Activated T-cell treated with anti-CD3 and anti-CD28 coated beads for 1 hour (primary cell): ENCODE results near the gene ANKRD12.
"Not testable (repeated sequence)": the region's sequence is repeated elsewhere in the genome, so short reads cannot be mapped to it uniquely, and the experiment has no call there.

ENCODE experiments used
- DNase-seq: peaks from one replicate; pipeline ENCODE4 v3.0.0-alpha.2; 2020; ENCODE audit warnings: low read depth

Gene ANKRD12

DNA sequence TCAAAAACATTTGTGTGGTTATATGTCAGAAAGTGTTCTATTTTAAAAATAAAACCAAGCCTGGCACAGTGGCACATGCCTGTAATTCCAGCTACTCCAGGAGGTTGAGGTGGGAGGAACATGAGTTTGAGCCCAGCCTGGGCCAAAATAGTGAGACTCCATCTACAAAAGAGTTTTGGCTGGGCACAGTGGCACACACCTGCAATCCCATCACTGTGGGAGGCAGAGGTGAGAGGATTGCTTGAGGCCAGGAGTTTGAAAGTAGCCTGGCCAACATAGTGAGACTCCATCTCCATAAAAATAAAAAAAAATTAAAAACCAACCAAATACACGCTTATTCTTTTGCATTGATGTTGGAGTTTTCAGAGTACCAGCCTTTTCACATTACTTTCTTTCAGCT is 9.6 kb downstream of the ANKRD12 start:
- no peak for DNase-seq

DNA sequence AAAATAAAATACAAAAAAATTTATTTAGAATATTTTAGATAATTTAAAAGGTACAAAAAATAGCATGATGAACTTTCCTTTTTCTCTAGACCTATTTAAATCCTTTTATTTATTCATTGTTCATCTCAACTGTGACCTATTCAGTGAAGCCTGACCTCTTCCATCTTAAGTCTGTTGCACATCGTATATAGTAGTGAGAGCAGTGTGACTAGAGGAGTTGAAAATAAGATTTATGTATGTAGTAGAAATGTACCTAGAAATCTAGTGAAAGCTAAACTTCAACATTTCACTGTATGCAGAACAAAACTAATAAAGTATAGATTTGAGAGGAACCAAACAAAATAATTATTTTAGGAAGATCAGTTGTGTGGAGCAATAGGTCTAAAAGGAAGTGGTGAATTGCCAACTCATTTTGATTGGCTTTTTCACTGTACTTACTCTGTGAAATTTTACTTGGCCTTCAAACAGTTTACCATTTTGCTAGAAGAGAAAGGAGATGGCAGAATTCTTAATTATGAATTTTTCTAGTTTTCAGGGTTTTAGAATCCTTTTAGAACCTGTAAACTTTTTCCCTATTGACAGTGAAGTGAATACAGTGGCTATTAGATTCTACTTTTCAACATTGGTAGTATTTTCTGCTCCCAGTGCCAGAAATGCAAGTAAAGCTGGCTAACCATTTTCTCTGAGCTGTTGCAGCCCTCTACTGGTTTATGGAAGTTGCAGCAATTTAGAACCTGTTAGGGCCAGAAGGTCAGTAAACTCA is 11.0 kb downstream of the ANKRD12 start:
- DNase-seq: no peak

- DNase-seq: no peak
These were observed 11.6 kb downstream of the ANKRD12 start for GRCh38 chr18:9148203-9148552.

DNA sequence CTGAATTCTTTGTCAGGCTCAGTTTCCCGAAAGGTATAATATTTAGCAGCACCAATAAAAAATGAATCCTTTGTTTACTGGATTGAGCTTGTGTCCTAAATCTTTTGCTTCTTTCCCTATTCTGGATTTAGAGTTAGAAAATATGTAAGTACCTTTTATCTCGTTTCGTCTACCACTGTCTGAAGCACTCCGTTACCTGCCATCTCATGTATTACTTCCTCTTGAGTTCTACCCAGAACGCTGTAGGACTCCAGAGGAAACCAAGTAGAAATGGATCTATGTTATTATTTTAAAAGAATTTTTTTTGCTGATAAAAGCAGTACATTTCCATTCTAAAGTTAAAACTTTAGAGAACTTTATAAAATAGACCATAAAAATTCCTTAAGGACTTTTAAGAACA is 13.5 kb downstream of the ANKRD12 start:
- DNase-seq: no peak

- no peak for DNase-seq
These were observed 16.7 kb downstream of the ANKRD12 start for GRCh38 chr18:9153256-9153655.

DNA sequence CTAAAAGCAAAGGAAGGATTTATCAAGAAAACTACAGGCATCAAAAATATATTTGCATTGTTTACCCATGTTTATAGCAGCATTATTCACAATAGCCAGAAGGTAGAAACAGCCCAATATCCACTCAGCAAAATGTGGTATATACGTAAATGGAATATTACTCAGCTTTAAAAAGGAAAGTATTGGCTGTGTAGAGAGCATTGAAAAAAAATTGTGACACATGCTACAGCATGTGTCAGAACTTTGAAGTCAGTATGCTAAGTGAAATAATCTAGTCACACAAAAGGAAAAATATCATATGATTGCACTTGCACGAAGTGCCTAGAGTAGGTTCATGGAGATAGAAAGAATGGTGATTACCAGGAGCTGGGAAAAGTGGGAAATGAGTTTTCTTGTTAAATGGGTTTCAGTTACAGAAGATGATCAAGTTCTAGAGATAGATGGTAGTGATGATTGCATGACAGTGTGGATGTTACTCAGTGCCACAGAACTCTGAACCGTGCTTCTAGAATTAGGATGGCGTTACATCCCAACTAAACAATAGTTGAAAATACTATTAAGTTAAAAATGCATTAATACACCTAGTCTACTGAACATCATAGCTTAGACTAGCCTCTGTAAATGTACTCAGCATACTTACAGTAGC is 20.1 kb downstream of the ANKRD12 start:
- DNase-seq: no peak

- DNase-seq: no peak
These were observed 21.2 kb downstream of the ANKRD12 start for GRCh38 chr18:9157806-9158205.

GRCh38 chr18:9160014-9160413 is 23.4 kb downstream of the ANKRD12 start:
- no peak for DNase-seq

DNA sequence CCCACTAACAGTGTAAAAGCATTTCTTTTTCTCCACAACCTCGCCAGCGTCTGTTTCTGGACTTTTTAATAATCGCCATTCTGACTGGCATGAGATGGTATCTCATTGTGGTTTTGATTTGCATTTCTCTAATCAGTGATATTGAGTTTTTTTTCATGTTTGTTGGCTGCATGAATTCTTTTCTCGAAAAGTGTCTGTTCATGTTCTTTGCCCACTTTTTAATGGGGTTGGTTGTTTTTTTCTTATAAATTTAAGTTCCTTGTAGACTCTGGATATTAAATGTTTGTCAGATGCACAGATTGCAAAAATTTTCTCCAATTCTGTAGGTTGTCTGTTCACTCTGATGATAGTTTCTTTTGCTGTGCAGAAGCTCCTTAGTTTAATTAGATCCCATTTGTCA is 26.1 kb downstream of the ANKRD12 start:
- not testable (repeated sequence) for DNase-seq

- not testable (repeated sequence) for DNase-seq
These were observed 27.6 kb downstream of the ANKRD12 start for GRCh38 chr18:9164149-9164548.

DNA sequence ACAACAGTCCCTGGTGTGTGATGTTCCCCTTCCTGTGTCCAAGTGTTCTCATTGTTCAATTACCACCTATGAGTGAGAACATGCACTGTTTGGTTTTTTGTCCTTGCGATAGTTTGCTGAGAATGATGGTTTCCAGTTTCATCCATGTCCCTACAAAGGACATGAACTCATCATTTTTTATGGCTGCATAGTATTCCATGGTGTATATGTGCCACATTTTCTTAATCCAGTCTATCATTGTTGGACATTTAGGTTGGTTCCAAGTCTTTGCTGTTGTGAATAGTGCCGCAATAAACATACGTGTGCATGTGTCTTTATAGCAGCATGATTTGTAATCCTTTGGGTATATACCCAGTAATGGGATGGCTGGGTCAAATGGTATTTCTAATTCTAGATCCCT is 29.3 kb downstream of the ANKRD12 start:
- not testable (repeated sequence) for DNase-seq

DNA sequence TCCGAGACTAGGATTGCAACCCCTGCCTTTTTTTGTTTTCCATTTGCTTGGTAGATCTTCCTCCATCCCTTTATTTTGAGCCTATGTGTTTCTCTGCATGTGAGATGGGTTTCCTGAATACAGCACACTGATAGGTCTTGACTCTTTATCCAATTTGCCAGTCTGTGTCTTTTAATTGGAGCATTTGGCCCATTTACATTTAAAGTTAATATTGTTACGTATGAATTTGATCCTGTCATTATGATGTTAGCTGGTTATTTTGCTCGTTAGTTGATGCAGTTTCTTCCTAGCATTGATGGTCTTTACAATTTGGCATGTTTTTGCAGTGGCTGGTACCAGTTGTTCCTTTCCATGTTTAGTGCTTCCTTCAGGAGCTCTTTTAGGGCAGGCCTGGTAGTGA is 32.9 kb downstream of the ANKRD12 start:
- not testable (repeated sequence) for DNase-seq

DNA sequence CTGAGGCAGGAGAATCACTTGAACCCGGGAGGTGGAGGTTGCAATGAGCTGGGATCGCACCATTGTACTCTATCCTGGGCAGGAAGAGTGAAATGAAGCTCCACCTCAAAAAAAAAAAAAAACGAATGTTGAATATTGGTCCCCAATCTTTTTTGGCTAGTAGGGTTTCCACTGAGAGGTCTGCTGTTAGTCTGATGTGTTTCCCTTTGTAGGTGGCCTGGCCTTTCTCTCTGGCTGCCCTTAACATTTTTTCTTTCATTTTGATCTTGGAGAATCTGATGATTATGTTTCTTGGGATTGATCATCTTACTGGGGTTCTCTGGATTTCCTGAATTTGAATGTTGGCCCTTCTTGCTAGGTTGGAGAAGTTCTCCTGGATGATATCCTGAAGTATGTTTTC is 35.3 kb downstream of the ANKRD12 start:
- not testable (repeated sequence) for DNase-seq

DNA sequence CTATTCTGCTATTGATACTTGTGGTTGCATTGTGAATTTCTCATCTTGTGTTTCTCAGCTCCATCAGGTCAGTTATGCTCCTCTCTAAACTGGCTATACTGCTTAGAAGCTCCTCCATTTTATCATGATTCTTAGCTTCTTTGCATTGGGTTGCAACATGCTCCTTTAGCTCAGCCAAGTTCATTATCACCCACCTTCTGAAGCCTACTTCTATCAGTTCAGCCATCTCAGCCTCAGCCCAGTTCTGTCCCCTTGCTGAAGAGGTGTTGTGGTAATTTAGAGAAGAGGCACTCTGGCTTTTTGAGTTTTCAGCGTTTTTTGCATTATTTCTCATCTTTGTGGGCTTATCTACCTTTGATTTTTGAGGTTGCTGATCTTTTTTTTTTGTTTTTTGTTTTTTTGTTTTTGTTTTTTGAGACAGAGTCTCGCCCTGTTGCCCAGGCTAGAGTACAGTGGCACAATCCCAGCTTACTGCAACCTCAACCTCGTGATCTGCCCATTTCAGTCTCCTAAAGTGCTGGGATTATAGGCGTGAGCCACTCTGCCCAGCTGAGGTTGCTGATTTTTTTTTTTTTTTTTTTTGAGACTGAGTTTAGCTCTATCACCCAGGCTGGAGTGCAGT is 36.0 kb downstream of the ANKRD12 start:
- no peak for DNase-seq

GRCh38 chr18:9173770-9174233 is 37.2 kb downstream of the ANKRD12 start:
- DNase-seq: no peak

GRCh38 chr18:9174302-9174701 is 37.7 kb downstream of the ANKRD12 start:
- no peak for DNase-seq

DNA sequence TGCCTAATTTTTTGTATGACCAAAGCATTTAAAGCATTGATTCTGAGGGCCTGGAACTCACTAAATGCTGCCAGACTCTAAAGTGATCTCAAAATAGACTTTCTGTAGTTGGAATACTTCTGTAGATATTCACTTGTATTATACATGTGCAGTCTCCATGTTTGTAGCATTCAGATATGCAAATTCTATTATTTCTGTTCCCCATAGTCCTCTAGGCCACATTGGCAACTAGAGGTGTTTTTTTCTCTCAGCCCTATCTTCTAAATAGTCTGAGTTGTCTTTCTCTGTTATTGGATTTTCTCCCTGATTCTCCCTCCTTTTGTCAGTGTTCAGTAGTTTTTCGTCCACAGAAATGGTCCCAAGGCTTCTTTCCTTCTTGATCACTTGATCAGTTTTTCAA is 38.5 kb downstream of the ANKRD12 start:
- no peak for DNase-seq

- no peak for DNase-seq
These were observed 40.5 kb downstream of the ANKRD12 start for GRCh38 chr18:9177031-9177430.

- DNase-seq: no peak
These were observed 40.9 kb downstream of the ANKRD12 start for GRCh38 chr18:9177466-9177865.

DNA sequence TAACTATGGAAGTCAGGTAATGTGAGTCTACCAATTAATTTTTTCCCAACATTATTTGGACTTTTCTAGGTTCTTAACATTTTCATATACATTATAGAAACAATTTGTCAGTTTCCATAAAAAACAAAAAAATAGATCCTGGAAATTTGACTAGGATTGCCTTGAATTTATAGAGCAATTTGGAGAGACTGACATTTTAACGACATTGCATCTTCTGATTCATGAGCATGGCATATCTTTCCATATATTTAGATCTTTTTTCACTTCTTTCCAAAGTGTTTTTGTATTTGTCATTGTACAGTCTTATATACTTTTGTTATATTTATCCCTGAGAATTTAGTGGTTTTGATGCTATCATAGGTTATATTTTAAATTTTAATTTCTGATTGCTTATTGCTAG is 42.0 kb downstream of the ANKRD12 start:
- no peak for DNase-seq

GRCh38 chr18:9181275-9181674 is 44.7 kb downstream of the ANKRD12 start:
- DNase-seq: no peak

GRCh38 chr18:9182852-9183399 is 46.3 kb downstream of the ANKRD12 start:
- DNase-seq: no peak

- DNase-seq: no peak
These were observed 48.5 kb downstream of the ANKRD12 start for GRCh38 chr18:9184998-9185613.
